Measurements from ENCODE around the gene GNG12.
A peak's percentile ranks its signal among the peaks of the same experiment; 100 is the strongest.

Gene GNG12

GRCh38 chr1:67832737-67833601, at the start of gene GNG12:
Gene GNG12, minus strand, starts transcription at chr1:67833467. Its CDS starts 125,781 bp downstream, at chr1:67707686.
- Mint-ChIP-seq H3K27ac (no peak within 1 kb of the TSS), H3K9me3 (no peaks in the 10 kb centered on the region)

GRCh38 chr1:67882196-67882958, 49.1 kb upstream of the GNG12 start:
- H3K4me1 Mint-ChIP-seq (ENCODE audit: low read depth): no peaks in the 10 kb centered on the region
- no peak overlapping the region for H3K4me3 Mint-ChIP-seq
- H3K27ac Mint-ChIP-seq: no peak overlapping the region
- H3K9me3 Mint-ChIP-seq: no peaks in the 10 kb centered on the region
- H3K27me3 Mint-ChIP-seq: peaks cover 22% of the 10 kb centered on the region
- no peak for DNase-seq
- no peaks in the 10 kb centered on the region for H3K36me3 Mint-ChIP-seq (ENCODE audit: low read depth)

More at GRCh38 chr1:67832737-67833601, at the start of gene GNG12:
- H3K36me3 Mint-ChIP-seq (ENCODE audit: low read depth): no peaks in the 10 kb centered on the region
- H3K27me3 Mint-ChIP-seq: peaks cover 75% of the 10 kb centered on the region
- DNase-seq: peak; percentile 50
- H3K4me3 Mint-ChIP-seq: peak within 1 kb of the TSS; percentile 72
- peaks cover 19% of the 10 kb centered on the region for H3K4me1 Mint-ChIP-seq (ENCODE audit: low read depth)

GRCh38 chr1:67880056-67880601, 46.9 kb upstream of the GNG12 start:
- H3K36me3 Mint-ChIP-seq (ENCODE audit: low read depth): no peaks in the 10 kb centered on the region
- H3K4me1 Mint-ChIP-seq (ENCODE audit: low read depth): no peaks in the 10 kb centered on the region
- H3K27me3 Mint-ChIP-seq: peaks cover 22% of the 10 kb centered on the region
- no peak overlapping the region for H3K4me3 Mint-ChIP-seq
- H3K27ac Mint-ChIP-seq: no peak overlapping the region
- H3K9me3 Mint-ChIP-seq: no peaks in the 10 kb centered on the region
- no peak for DNase-seq

GRCh38 chr1:67879485-67879884, 46.2 kb upstream of the GNG12 start:
- Mint-ChIP-seq H3K4me1 (ENCODE audit: low read depth) (no peaks in the 10 kb centered on the region), H3K9me3 (no peaks in the 10 kb centered on the region), H3K36me3 (ENCODE audit: low read depth) (no peaks in the 10 kb centered on the region), H3K27me3 (peaks cover 18% of the 10 kb centered on the region), H3K27ac (no peak overlapping the region), H3K4me3 (no peak overlapping the region)
- DNase-seq: no peak

GRCh38 chr1:67874501-67875111, 41.3 kb upstream of the GNG12 start:
- Mint-ChIP-seq H3K9me3 (no peaks in the 10 kb centered on the region), H3K4me3 (no peak overlapping the region), H3K27ac (no peak overlapping the region), H3K4me1 (ENCODE audit: low read depth) (no peaks in the 10 kb centered on the region), H3K27me3 (peaks cover 6% of the 10 kb centered on the region), H3K36me3 (ENCODE audit: low read depth) (no peaks in the 10 kb centered on the region)
- DNase-seq: no peak

- no peaks in the 10 kb centered on the region for H3K4me1 Mint-ChIP-seq (ENCODE audit: low read depth)
- no peaks in the 10 kb centered on the region for H3K9me3 Mint-ChIP-seq
- peaks cover 18% of the 10 kb centered on the region for H3K27me3 Mint-ChIP-seq
- no peak for DNase-seq
- H3K36me3 Mint-ChIP-seq (ENCODE audit: low read depth): no peaks in the 10 kb centered on the region
- no peak overlapping the region for H3K27ac Mint-ChIP-seq
- no peak overlapping the region for H3K4me3 Mint-ChIP-seq
Observed at GRCh38 chr1:67869233-67869632, 36.0 kb upstream of the GNG12 start.

GRCh38 chr1:67863637-67864036, 30.4 kb upstream of the GNG12 start:
- Mint-ChIP-seq H3K36me3 (ENCODE audit: low read depth) (no peaks in the 10 kb centered on the region), H3K27ac (no peak overlapping the region), H3K27me3 (peaks cover 21% of the 10 kb centered on the region)

GRCh38 chr1:67862685-67863084, 29.4 kb upstream of the GNG12 start:
- no peaks in the 10 kb centered on the region for H3K9me3 Mint-ChIP-seq
- no peaks in the 10 kb centered on the region for H3K36me3 Mint-ChIP-seq (ENCODE audit: low read depth)
- no peaks in the 10 kb centered on the region for H3K4me1 Mint-ChIP-seq (ENCODE audit: low read depth)
- no peak overlapping the region for H3K27ac Mint-ChIP-seq
- no peak overlapping the region for H3K4me3 Mint-ChIP-seq
- peaks cover 22% of the 10 kb centered on the region for H3K27me3 Mint-ChIP-seq
- no peak for DNase-seq

More at GRCh38 chr1:67863637-67864036, 30.4 kb upstream of the GNG12 start:
- Mint-ChIP-seq H3K4me1 (ENCODE audit: low read depth) (no peaks in the 10 kb centered on the region), H3K4me3 (no peak overlapping the region), H3K9me3 (no peaks in the 10 kb centered on the region)
- DNase-seq: no peak

- no peaks in the 10 kb centered on the region for H3K36me3 Mint-ChIP-seq (ENCODE audit: low read depth)
- no peaks in the 10 kb centered on the region for H3K9me3 Mint-ChIP-seq
- no peaks in the 10 kb centered on the region for H3K4me1 Mint-ChIP-seq (ENCODE audit: low read depth)
- no peak for DNase-seq
- H3K4me3 Mint-ChIP-seq: no peak overlapping the region
- H3K27me3 Mint-ChIP-seq: peaks cover 24% of the 10 kb centered on the region
- no peak overlapping the region for H3K27ac Mint-ChIP-seq
Observed at GRCh38 chr1:67861856-67862516, 28.7 kb upstream of the GNG12 start.

GRCh38 chr1:67860776-67861175, 27.5 kb upstream of the GNG12 start:
- no peaks in the 10 kb centered on the region for H3K36me3 Mint-ChIP-seq (ENCODE audit: low read depth)
- no peak for DNase-seq
- H3K4me3 Mint-ChIP-seq: no peak overlapping the region
- H3K4me1 Mint-ChIP-seq (ENCODE audit: low read depth): no peaks in the 10 kb centered on the region
- H3K27ac Mint-ChIP-seq: no peak overlapping the region
- no peaks in the 10 kb centered on the region for H3K9me3 Mint-ChIP-seq
- H3K27me3 Mint-ChIP-seq: peaks cover 28% of the 10 kb centered on the region

- Mint-ChIP-seq H3K4me1 (ENCODE audit: low read depth) (no peaks in the 10 kb centered on the region), H3K27me3 (peaks cover 12% of the 10 kb centered on the region), H3K9me3 (no peaks in the 10 kb centered on the region), H3K4me3 (no peak overlapping the region), H3K27ac (no peak overlapping the region), H3K36me3 (ENCODE audit: low read depth) (no peaks in the 10 kb centered on the region)
- no peak for DNase-seq
Observed at GRCh38 chr1:67856921-67857320, 23.7 kb upstream of the GNG12 start.

GRCh38 chr1:67855961-67856360, 22.7 kb upstream of the GNG12 start:
- no peak overlapping the region for H3K27ac Mint-ChIP-seq
- no peaks in the 10 kb centered on the region for H3K4me1 Mint-ChIP-seq (ENCODE audit: low read depth)
- H3K9me3 Mint-ChIP-seq: no peaks in the 10 kb centered on the region
- peaks cover 13% of the 10 kb centered on the region for H3K27me3 Mint-ChIP-seq
- H3K36me3 Mint-ChIP-seq (ENCODE audit: low read depth): no peaks in the 10 kb centered on the region
- H3K4me3 Mint-ChIP-seq: no peak overlapping the region
- no peak for DNase-seq

- no peaks in the 10 kb centered on the region for H3K4me1 Mint-ChIP-seq (ENCODE audit: low read depth)
- no peak overlapping the region for H3K4me3 Mint-ChIP-seq
- peaks cover 18% of the 10 kb centered on the region for H3K27me3 Mint-ChIP-seq
- H3K27ac Mint-ChIP-seq: no peak overlapping the region
- DNase-seq: no peak
- no peaks in the 10 kb centered on the region for H3K36me3 Mint-ChIP-seq (ENCODE audit: low read depth)
- no peaks in the 10 kb centered on the region for H3K9me3 Mint-ChIP-seq
Observed at GRCh38 chr1:67855444-67855843, 22.2 kb upstream of the GNG12 start.

- Mint-ChIP-seq H3K27me3 (peaks cover 16% of the 10 kb centered on the region), H3K27ac (no peak overlapping the region), H3K9me3 (no peaks in the 10 kb centered on the region), H3K4me1 (ENCODE audit: low read depth) (no peaks in the 10 kb centered on the region), H3K4me3 (no peak overlapping the region), H3K36me3 (ENCODE audit: low read depth) (no peaks in the 10 kb centered on the region)
- DNase-seq: peak; percentile 29
Observed at GRCh38 chr1:67853704-67854103, 20.4 kb upstream of the GNG12 start.
